ENCODE results near the gene SMPD1.
A peak's percentile ranks its signal among the peaks of the same experiment; 100 is the strongest.

Gene SMPD1

DNA sequence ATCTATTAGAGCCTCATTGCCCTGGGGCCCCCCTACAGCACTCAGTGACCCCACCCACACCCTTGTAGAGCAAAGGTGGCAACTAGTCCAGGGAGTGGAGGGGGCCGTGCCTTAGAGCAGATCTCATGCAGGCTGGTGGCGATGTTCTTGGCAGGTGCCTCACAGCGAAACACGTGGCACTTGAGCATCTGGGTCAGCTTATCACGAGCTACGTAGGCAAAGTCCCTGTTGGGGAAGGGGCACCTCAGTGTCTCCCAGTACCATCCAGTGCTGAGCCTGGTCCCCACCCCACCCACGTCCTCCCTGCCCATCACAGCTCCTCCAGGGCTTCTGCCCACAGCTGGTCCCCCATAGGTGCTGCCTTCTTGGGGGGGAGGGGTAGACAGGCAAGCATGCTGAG is 11.2 kb downstream of the SMPD1 start:
- Histone ChIP-seq H4K8ac (ENCODE audit: low read length) (no peak overlapping the region), H3K18ac (ENCODE audit: low read depth in 1 of 2, low read length in 2 of 2) (no peak overlapping the region), H3K9ac (ENCODE audit: low read length) (no peak overlapping the region), H2BK15ac (ENCODE audit: low read depth, poor library complexity, severe bottlenecking) (no peak overlapping the region), H3K4me3 (ENCODE audit: insufficient read depth in 1 of 2, low read depth in 1 of 2, low read length in 2 of 2) (no peak overlapping the region), H4K91ac (ENCODE audit: low read length) (no peak overlapping the region), H3K4me1 (ENCODE audit: control insufficient read depth, insufficient read depth, low read depth, low read length) (peaks cover 31% of the 10 kb centered on the region), H2AFZ (ENCODE audit: low read depth, low read length) (no peak overlapping the region), H3K14ac (ENCODE audit: low read length in 2 of 2) (no peak overlapping the region), H3K9me3 (ENCODE audit: control insufficient read depth, low read length) (no peaks in the 10 kb centered on the region), H3K27me3 (ENCODE audit: control insufficient read depth in 1 of 2, insufficient read depth in 1 of 2, low read length in 2 of 2) (no peaks in the 10 kb centered on the region), H3K27ac (ENCODE audit: low read length, poor library complexity, severe bottlenecking) (no peak overlapping the region), H3K23ac (ENCODE audit: low read length in 2 of 2) (no peak overlapping the region), H3K79me1 (replicated peaks; ENCODE audit: low read length, poor library complexity, severe bottlenecking) (peaks cover 26% of the 10 kb centered on the region), H3K4me2 (ENCODE audit: low read length, poor library complexity, severe bottlenecking) (no peak overlapping the region), H2BK5ac (ENCODE audit: low read depth, low read length, poor library complexity, severe bottlenecking) (no peak overlapping the region), H2BK12ac (ENCODE audit: low read length in 2 of 2) (no peak overlapping the region), H3K4ac (ENCODE audit: low read depth in 1 of 2, low read length in 2 of 2) (no peak overlapping the region), H2AK5ac (ENCODE audit: low read length, severe bottlenecking) (no peak overlapping the region), H2BK120ac (ENCODE audit: low read depth, low read length) (no peak overlapping the region), H3K36me3 (ENCODE audit: control insufficient read depth in 1 of 2, insufficient read depth in 2 of 2, low read depth in 1 of 2, low read length in 2 of 2) (peaks cover 49 to 53% of the 10 kb centered on the region in 2 experiments)
- DNase-seq = no peak
- 98% methylated on average over 6 of the region's 7 CpGs for WGBS

DNA sequence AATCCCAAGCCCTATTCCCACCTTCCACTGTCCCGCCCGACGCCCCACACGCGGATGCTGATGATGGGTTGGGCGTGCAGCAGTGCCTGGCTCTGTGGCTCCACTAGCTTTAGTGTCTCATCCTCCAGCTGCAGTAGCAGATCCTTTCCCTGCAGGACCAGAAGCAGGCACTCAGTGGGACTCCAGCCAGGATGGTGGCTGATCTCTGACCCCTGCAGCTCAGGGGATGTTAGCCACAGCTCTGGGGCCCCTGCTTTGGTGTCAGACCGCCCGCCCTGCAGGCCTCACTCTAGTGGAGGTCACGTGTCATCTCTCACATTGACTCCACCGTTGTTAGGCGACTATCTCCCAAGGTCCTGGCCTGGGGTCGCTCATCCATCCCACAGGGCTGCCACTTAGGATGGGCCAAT is 11.8 kb downstream of the SMPD1 start:
- DNase-seq = no peak

DNA sequence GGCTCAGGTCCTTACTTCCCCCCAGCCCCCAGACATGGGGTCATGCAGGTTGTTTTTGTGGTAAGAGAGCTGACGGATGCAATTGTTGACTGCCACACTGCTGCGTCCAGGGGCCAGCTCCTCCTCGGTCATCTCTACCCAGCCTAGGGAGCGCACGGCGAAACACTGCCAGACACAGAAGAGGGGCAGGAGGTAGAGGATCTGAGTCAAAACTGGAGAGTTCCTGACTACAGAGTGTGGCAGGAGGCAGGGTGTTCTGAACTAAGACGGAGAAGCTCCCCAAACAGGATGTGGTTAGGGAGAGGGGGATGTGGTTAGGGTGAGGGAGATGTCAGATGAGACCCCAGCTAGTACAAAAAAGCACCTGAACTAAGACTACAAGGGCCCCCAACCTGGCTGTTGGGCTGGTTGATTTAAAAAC is 12.3 kb downstream of the SMPD1 start:
- Histone ChIP-seq H2AK5ac (ENCODE audit: low read length, severe bottlenecking) (no peak overlapping the region), H2BK5ac (ENCODE audit: low read depth, low read length, poor library complexity, severe bottlenecking) (no peak overlapping the region), H2BK15ac (ENCODE audit: low read depth, poor library complexity, severe bottlenecking) (no peak overlapping the region), H3K27me3 (ENCODE audit: control insufficient read depth in 1 of 2, insufficient read depth in 1 of 2, low read length in 2 of 2) (no peaks in the 10 kb centered on the region), H3K18ac (ENCODE audit: low read depth in 1 of 2, low read length in 2 of 2) (no peak overlapping the region), H3K4ac (ENCODE audit: low read depth in 1 of 2, low read length in 2 of 2) (no peak overlapping the region), H3K27ac (ENCODE audit: low read length, poor library complexity, severe bottlenecking) (no peak overlapping the region), H2BK120ac (ENCODE audit: low read depth, low read length) (no peak overlapping the region), H3K36me3 (ENCODE audit: control insufficient read depth in 1 of 2, insufficient read depth in 2 of 2, low read depth in 1 of 2, low read length in 2 of 2) (peaks cover 49 to 54% of the 10 kb centered on the region in 2 experiments), H3K9ac (ENCODE audit: low read length) (no peak overlapping the region), H3K4me1 (ENCODE audit: control insufficient read depth, insufficient read depth, low read depth, low read length) (peaks cover 31% of the 10 kb centered on the region), H3K23ac (ENCODE audit: low read length in 2 of 2) (no peak overlapping the region), H4K91ac (ENCODE audit: low read length) (no peak overlapping the region), H3K14ac (ENCODE audit: low read length in 2 of 2) (no peak overlapping the region), H3K4me3 (ENCODE audit: insufficient read depth in 1 of 2, low read depth in 1 of 2, low read length in 2 of 2) (no peak overlapping the region), H3K4me2 (ENCODE audit: low read length, poor library complexity, severe bottlenecking) (no peak overlapping the region), H2AFZ (ENCODE audit: low read depth, low read length) (no peak overlapping the region), H2BK12ac (ENCODE audit: low read length in 2 of 2) (no peak overlapping the region), H4K8ac (ENCODE audit: low read length) (no peak overlapping the region), H3K79me1 (replicated peaks; ENCODE audit: low read length, poor library complexity, severe bottlenecking) (peaks cover 30% of the 10 kb centered on the region), H3K9me3 (ENCODE audit: control insufficient read depth, low read length) (no peaks in the 10 kb centered on the region)
- peak; percentile 4 for DNase-seq
- WGBS = 68% methylated on average over 7 of the region's 7 CpGs

More for the DNA sequence above, 11.8 kb downstream of the SMPD1 start:
- no peak overlapping the region for H4K8ac ChIP-seq (ENCODE audit: low read length)
- peaks cover 31% of the 10 kb centered on the region for H3K4me1 ChIP-seq (ENCODE audit: control insufficient read depth, insufficient read depth, low read depth, low read length)
- H3K27me3 ChIP-seq (ENCODE audit: control insufficient read depth in 1 of 2, insufficient read depth in 1 of 2, low read length in 2 of 2) = no peaks in the 10 kb centered on the region
- H2AK5ac ChIP-seq (ENCODE audit: low read length, severe bottlenecking) = peak overlapping the region; percentile 22
- H4K91ac ChIP-seq (ENCODE audit: low read length) = no peak overlapping the region
- no peak overlapping the region for H3K4me2 ChIP-seq (ENCODE audit: low read length, poor library complexity, severe bottlenecking)
- no peak overlapping the region for H2AFZ ChIP-seq (ENCODE audit: low read depth, low read length)
- H3K36me3 ChIP-seq (ENCODE audit: control insufficient read depth in 1 of 2, insufficient read depth in 2 of 2, low read depth in 1 of 2, low read length in 2 of 2) = peaks cover 49 to 52% of the 10 kb centered on the region in 2 experiments
- H3K9me3 ChIP-seq (ENCODE audit: control insufficient read depth, low read length) = no peaks in the 10 kb centered on the region
- no peak overlapping the region for H2BK12ac ChIP-seq (ENCODE audit: low read length in 2 of 2)
- H3K4me3 ChIP-seq (ENCODE audit: insufficient read depth in 1 of 2, low read depth in 1 of 2, low read length in 2 of 2) = no peak overlapping the region
- no peak overlapping the region for H3K18ac ChIP-seq (ENCODE audit: low read depth in 1 of 2, low read length in 2 of 2)
- H3K23ac ChIP-seq (ENCODE audit: low read length in 2 of 2) = no peak overlapping the region
- peaks cover 28% of the 10 kb centered on the region for H3K79me1 ChIP-seq (replicated peaks; ENCODE audit: low read length, poor library complexity, severe bottlenecking)
- H2BK120ac ChIP-seq (ENCODE audit: low read depth, low read length) = no peak overlapping the region
- H3K4ac ChIP-seq (ENCODE audit: low read depth in 1 of 2, low read length in 2 of 2) = no peak overlapping the region
- no peak overlapping the region for H3K9ac ChIP-seq (ENCODE audit: low read length)
- WGBS = 80% methylated on average over 12 of the region's 12 CpGs
- H3K14ac ChIP-seq (ENCODE audit: low read length in 2 of 2) = peak overlapping the region in 1 of 2 experiments; percentile 28
- H2BK15ac ChIP-seq (ENCODE audit: low read depth, poor library complexity, severe bottlenecking) = no peak overlapping the region
- H2BK5ac ChIP-seq (ENCODE audit: low read depth, low read length, poor library complexity, severe bottlenecking) = no peak overlapping the region
- no peak overlapping the region for H3K27ac ChIP-seq (ENCODE audit: low read length, poor library complexity, severe bottlenecking)

DNA sequence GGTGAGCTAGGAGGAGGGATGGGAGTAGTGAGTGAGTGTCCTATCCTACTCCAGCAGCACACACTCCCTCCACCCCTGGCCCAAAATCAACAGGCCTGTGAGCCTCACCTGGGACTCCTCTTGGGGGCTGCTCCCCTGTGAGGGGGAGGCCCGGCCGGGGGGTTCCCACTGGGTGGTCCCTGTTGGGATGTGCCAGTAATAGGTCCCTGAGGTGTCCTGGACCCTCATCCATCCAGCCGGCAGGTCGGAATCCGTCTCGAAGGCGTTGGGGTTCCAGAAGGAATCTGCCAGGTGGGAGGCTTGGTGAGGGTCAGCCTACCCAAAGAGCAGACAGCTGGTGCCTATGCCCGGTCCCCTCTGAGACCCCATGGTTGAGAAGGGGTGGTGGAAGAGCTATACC is 13.3 kb downstream of the SMPD1 start:
- no peak overlapping the region for H2BK12ac ChIP-seq (ENCODE audit: low read length in 2 of 2)
- no peak overlapping the region for H3K18ac ChIP-seq (ENCODE audit: low read depth in 1 of 2, low read length in 2 of 2)
- no peak overlapping the region for H2BK15ac ChIP-seq (ENCODE audit: low read depth, poor library complexity, severe bottlenecking)
- H2BK5ac ChIP-seq (ENCODE audit: low read depth, low read length, poor library complexity, severe bottlenecking) = no peak overlapping the region
- H3K9ac ChIP-seq (ENCODE audit: low read length) = no peak overlapping the region
- no peak overlapping the region for H3K4me2 ChIP-seq (ENCODE audit: low read length, poor library complexity, severe bottlenecking)
- H2AFZ ChIP-seq (ENCODE audit: low read depth, low read length) = no peak overlapping the region
- H3K36me3 ChIP-seq (ENCODE audit: control insufficient read depth in 1 of 2, insufficient read depth in 2 of 2, low read depth in 1 of 2, low read length in 2 of 2) = peaks cover 45 to 51% of the 10 kb centered on the region in 2 experiments
- no peak overlapping the region for H3K4ac ChIP-seq (ENCODE audit: low read depth in 1 of 2, low read length in 2 of 2)
- 95% methylated on average over 8 of the region's 8 CpGs for WGBS
- no peak overlapping the region for H3K14ac ChIP-seq (ENCODE audit: low read length in 2 of 2)
- H3K4me1 ChIP-seq (ENCODE audit: control insufficient read depth, insufficient read depth, low read depth, low read length) = peaks cover 31% of the 10 kb centered on the region
- H2AK5ac ChIP-seq (ENCODE audit: low read length, severe bottlenecking) = no peak overlapping the region
- no peak overlapping the region for H4K8ac ChIP-seq (ENCODE audit: low read length)
- no peak overlapping the region for H2BK120ac ChIP-seq (ENCODE audit: low read depth, low read length)
- peaks cover 30% of the 10 kb centered on the region for H3K79me1 ChIP-seq (replicated peaks; ENCODE audit: low read length, poor library complexity, severe bottlenecking)
- DNase-seq = no peak
- H4K91ac ChIP-seq (ENCODE audit: low read length) = no peak overlapping the region
- H3K4me3 ChIP-seq (ENCODE audit: insufficient read depth in 1 of 2, low read depth in 1 of 2, low read length in 2 of 2) = no peak overlapping the region
- no peak overlapping the region for H3K23ac ChIP-seq (ENCODE audit: low read length in 2 of 2)
- H3K9me3 ChIP-seq (ENCODE audit: control insufficient read depth, low read length) = no peaks in the 10 kb centered on the region
- no peak overlapping the region for H3K27ac ChIP-seq (ENCODE audit: low read length, poor library complexity, severe bottlenecking)
- H3K27me3 ChIP-seq (ENCODE audit: control insufficient read depth in 1 of 2, insufficient read depth in 1 of 2, low read length in 2 of 2) = no peaks in the 10 kb centered on the region

All from mesenchymal stem cell (in vitro differentiated cells and primary cell).